Skin of body (tissue), 2 donors: ENCODE measurements around the gene KIF6. TPM values are rescaled to one million over a fixed set of nuclear protein-coding genes. Genes with fewer than 3 reads are reported as not detected.
"Not testable (repeated sequence)": the region's sequence is repeated elsewhere in the genome, so short reads cannot be mapped to it uniquely, and the experiment has no call there.

Source experiments
- DNase-seq: peaks from one replicate; lab custom pipeline; 2025; lab: John Stamatoyannopoulos, UW
- total RNA-seq: library from RNA; depleted of rRNA; stranded (reverse); fragments of >200 nt; gene quantifications from one replicate; pipeline ENCODE4 v1.2.3, GENCODE V29; 2014

The KIF6 gene
- total RNA-seq: 0.79 TPM

- DNase-seq: peak; percentile 88
Observed at GRCh38 chr6:39724787-39725631, at the start of gene KIF6. TSS of gene KIF6 (minus strand) at chr6:39725408. CDS start at chr6:39725310, 98 bp downstream.

- no peak for DNase-seq
Observed at GRCh38 chr6:39773782-39774181, 48.6 kb upstream of the KIF6 start.

- no peak for DNase-seq
Observed at GRCh38 chr6:39772559-39773273, 47.5 kb upstream of the KIF6 start.

- no peak for DNase-seq
Observed at GRCh38 chr6:39770446-39770845, 45.2 kb upstream of the KIF6 start.

GRCh38 chr6:39769012-39769411, 43.8 kb upstream of the KIF6 start:
- peak; percentile 54 for DNase-seq

GRCh38 chr6:39765508-39766065, 40.4 kb upstream of the KIF6 start:
- DNase-seq: peak; percentile 2

GRCh38 chr6:39760226-39760952, 35.2 kb upstream of the KIF6 start:
- DNase-seq: no peak

GRCh38 chr6:39758905-39759605, 33.8 kb upstream of the KIF6 start:
- no peak for DNase-seq

GRCh38 chr6:39756582-39756981, 31.4 kb upstream of the KIF6 start:
- no peak for DNase-seq

- DNase-seq: no peak
Observed at GRCh38 chr6:39755231-39755630, 30.0 kb upstream of the KIF6 start.

GRCh38 chr6:39754514-39755115, 29.4 kb upstream of the KIF6 start:
- no peak for DNase-seq

GRCh38 chr6:39753725-39754045, 28.5 kb upstream of the KIF6 start:
- no peak for DNase-seq

GRCh38 chr6:39752835-39753724, 27.9 kb upstream of the KIF6 start:
- no peak for DNase-seq

GRCh38 chr6:39746795-39747194, 21.6 kb upstream of the KIF6 start:
- DNase-seq: no peak

GRCh38 chr6:39733704-39734103, 8.5 kb upstream of the KIF6 start:
- no peak for DNase-seq

- DNase-seq: no peak
Observed at GRCh38 chr6:39731565-39731964, 6.4 kb upstream of the KIF6 start.

- DNase-seq: no peak
Observed at GRCh38 chr6:39729945-39730344, 4.7 kb upstream of the KIF6 start.

GRCh38 chr6:39725632-39725997, 407 bp upstream of the KIF6 start:
- no peak for DNase-seq

GRCh38 chr6:39723350-39723749, 1.9 kb downstream of the KIF6 start:
- not testable (repeated sequence) for DNase-seq

- no peak for DNase-seq
Observed at GRCh38 chr6:39714802-39715201, 10.4 kb downstream of the KIF6 start.
